K562 (cell line): ENCODE measurements around the gene LHX3. TPM values are rescaled to one million over a fixed set of nuclear protein-coding genes. Genes with fewer than 3 reads are reported as not detected.

ENCODE experiments used
- FOSL1 ChIP-seq: fragments of 200-800 bp; sonication (Bioruptor generic); conservative IDR thresholded peaks from 2 replicates; pipeline ENCODE4 v1.6.1; 2016; ENCODE audit warnings: missing genetic modification characterization, missing compliant biosample characterization
- MEF2D ChIP-seq: conservative IDR thresholded peaks from 2 replicates; pipeline ENCODE4 v1.6.1; 2016; ENCODE audit warnings: low read depth, missing genetic modification characterization, missing compliant biosample characterization
- PRMT5 ChIP-seq: sonication (generic); formaldehyde crosslinking; IDR thresholded peaks from 2 replicates; pipeline ENCODE4 v1.5.0; 2020; ENCODE audit warnings: missing genetic modification reagents
- SAFB ChIP-seq: fragments of 200-400 bp; formaldehyde crosslinking; IDR thresholded peaks from 2 replicates; pipeline ENCODE4 v1.6.1; 2017; ENCODE audit warnings: low read depth, low read length, borderline replicate concordance
- SAFB2 ChIP-seq: fragments of 200-400 bp; formaldehyde crosslinking; IDR thresholded peaks from 2 replicates; pipeline ENCODE4 v1.6.1; 2018; ENCODE audit warnings: borderline replicate concordance, low read length, low read depth, moderate library complexity; ENCODE audit not compliant: severe bottlenecking
- ZNF354B ChIP-seq: fragments of 250-450 bp; sonication (Bioruptor Pico); IDR thresholded peaks from 2 replicates; pipeline ENCODE4 v1.4.0; 2020
- polyA plus RNA-seq, 8 experiments: library from polyadenylated mRNA; depleted of rRNA in 4 of 8; stranded (reverse) in 5 of 8; unstranded in 3 of 8; fragments of >200 nt; fragmentation: Nextera tagmentation in 2 of 8; fragmentation: Illumina TruSeq in 1 of 8; extraction: Ambion mirVana in 2 of 8; extraction: Trizol in 1 of 8; gene quantifications; 2 replicates each; pipeline versions ENCODE4 v1.2.1 to v1.2.3, GENCODE V29; 2011 to 2014; ENCODE audit warnings: inconsistent platforms in 1 of 8, missing spikeins in 1 of 8
- total RNA-seq, 7 experiments: library from RNA; depleted of rRNA in 6 of 7; stranded (reverse); fragments of >200 nt in 6 of 7; fragmentation: Illumina TruSeq in 2 of 7; extraction: Trizol in 2 of 7; gene quantifications; 2 replicates each; pipeline versions ENCODE4 v1.2.1 to v1.2.3, GENCODE V29; 2011 to 2021; ENCODE audit warnings: low replicate concordance in 1 of 7
- TF ChIP-seq, protein P1 (sequence below): fragments of 450-650 bp; IDR thresholded peaks from 2 replicates; pipeline ENCODE4 v1.6.1; 2016; ENCODE audit warnings: low read depth
- TF ChIP-seq, protein P2 (sequence below): fragments of 250-450 bp; sonication (Bioruptor Pico); IDR thresholded peaks from 2 replicates; pipeline ENCODE4 v1.4.0; 2020; ENCODE audit warnings: mild to moderate bottlenecking, moderate library complexity

LHX3 gene
- total and polyA plus RNA-seq, 9 of the 15 experiments (the other 6 are each of a cell fraction or from before 2014, with no cell fraction given), result 0.09 TPM; not detected in 8

- TF ChIP-seq, protein P1, sequence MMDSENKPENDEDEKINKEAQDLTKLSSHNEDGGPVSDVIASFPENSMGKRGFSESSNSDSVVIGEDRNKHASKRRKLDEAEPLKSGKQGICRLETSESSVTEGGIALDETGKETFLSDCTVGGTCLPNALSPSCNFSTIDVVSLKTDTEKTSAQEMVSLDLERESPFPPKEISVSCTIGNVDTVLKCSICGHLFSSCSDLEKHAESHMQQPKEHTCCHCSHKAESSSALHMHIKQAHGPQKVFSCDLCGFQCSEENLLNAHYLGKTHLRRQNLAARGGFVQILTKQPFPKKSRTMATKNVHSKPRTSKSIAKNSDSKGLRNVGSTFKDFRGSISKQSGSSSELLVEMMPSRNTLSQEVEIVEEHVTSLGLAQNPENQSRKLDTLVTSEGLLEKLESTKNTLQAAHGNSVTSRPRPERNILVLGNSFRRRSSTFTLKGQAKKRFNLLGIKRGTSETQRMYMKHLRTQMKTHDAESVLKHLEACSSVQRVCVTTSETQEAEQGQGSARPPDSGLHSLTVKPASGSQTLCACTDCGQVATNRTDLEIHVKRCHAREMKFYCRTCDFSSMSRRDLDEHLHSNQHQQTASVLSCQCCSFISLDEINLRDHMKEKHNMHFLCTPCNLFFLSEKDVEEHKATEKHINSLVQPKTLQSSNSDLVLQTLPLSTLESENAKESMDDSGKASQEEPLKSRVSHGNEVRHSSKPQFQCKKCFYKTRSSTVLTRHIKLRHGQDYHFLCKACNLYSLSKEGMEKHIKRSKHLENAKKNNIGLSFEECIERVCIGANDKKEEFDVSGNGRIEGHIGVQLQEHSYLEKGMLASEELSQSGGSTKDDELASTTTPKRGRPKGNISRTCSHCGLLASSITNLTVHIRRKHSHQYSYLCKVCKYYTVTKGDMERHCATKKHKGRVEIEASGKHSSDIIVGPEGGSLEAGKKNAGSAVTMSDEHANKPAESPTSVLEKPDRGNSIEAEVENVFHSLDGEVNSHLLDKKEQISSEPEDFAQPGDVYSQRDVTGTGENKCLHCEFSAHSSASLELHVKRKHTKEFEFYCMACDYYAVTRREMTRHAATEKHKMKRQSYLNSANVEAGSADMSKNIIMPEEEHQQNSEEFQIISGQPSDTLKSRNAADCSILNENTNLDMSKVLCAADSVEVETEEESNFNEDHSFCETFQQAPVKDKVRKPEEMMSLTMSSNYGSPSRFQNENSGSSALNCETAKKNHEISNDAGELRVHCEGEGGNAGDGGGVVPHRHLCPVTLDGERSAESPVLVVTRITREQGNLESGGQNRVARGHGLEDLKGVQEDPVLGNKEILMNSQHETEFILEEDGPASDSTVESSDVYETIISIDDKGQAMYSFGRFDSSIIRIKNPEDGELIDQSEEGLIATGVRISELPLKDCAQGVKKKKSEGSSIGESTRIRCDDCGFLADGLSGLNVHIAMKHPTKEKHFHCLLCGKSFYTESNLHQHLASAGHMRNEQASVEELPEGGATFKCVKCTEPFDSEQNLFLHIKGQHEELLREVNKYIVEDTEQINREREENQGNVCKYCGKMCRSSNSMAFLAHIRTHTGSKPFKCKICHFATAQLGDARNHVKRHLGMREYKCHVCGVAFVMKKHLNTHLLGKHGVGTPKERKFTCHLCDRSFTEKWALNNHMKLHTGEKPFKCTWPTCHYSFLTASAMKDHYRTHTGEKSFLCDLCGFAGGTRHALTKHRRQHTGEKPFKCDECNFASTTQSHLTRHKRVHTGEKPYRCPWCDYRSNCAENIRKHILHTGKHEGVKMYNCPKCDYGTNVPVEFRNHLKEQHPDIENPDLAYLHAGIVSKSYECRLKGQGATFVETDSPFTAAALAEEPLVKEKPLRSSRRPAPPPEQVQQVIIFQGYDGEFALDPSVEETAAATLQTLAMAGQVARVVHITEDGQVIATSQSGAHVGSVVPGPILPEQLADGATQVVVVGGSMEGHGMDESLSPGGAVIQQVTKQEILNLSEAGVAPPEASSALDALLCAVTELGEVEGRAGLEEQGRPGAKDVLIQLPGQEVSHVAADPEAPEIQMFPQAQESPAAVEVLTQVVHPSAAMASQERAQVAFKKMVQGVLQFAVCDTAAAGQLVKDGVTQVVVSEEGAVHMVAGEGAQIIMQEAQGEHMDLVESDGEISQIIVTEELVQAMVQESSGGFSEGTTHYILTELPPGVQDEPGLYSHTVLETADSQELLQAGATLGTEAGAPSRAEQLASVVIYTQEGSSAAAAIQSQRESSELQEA, result no peak
- TF ChIP-seq MEF2D (tag) (no peak), SAFB2 (no peak), PRMT5 (CRISPR knock-in tag) (peak; percentile 81), FOSL1 (tag) (0 out of 2 replicates have a peak, but pooled peaks have one; percentile 40), SAFB (0 out of 2 replicates have a peak, but pooled peaks have one; percentile 33), ZNF354B (CRISPR knock-in tag) (no peak)
- TF ChIP-seq, protein P2, sequence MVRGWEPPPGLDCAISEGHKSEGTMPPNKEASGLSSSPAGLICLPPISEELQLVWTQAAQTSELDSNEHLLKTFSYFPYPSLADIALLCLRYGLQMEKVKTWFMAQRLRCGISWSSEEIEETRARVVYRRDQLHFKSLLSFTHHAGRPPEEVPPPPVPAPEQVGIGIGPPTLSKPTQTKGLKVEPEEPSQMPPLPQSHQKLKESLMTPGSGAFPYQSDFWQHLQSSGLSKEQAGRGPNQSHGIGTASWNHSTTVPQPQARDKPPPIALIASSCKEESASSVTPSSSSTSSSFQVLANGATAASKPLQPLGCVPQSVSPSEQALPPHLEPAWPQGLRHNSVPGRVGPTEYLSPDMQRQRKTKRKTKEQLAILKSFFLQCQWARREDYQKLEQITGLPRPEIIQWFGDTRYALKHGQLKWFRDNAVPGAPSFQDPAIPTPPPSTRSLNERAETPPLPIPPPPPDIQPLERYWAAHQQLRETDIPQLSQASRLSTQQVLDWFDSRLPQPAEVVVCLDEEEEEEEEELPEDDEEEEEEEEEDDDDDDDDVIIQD (CRISPR knock-in tag), result no peak
These were observed 40.6 kb upstream of the LHX3 start, which contains the start of gene QSOX2 (continued) for GRCh38 chr9:136245219-136246150.
